DOHH2 (cell line): ENCODE measurements around the gene DKK3.
"Not testable (repeated sequence)": the region's sequence is repeated elsewhere in the genome, so short reads cannot be mapped to it uniquely, and the experiment has no call there.

Source experiments
- H3F3A ChIP-seq: fragments of 200-600 bp; sonication (generic), shearing (Covaris generic); 2 replicates; pipeline ENCODE4 v1.6.0; 2016; ENCODE audit warnings: antibody characterized with exemption, mild to moderate bottlenecking; ENCODE audit not compliant: control insufficient read depth, insufficient read depth
- H3K27ac ChIP-seq: fragments of 200-600 bp; sonication (generic); 2 replicates; pipeline ENCODE4 v1.5.1; 2014; ENCODE audit warnings: low read depth, mild to moderate bottlenecking, low read length, moderate library complexity
- H3K27me3 ChIP-seq: fragments of 200-600 bp; sonication (generic); 2 replicates; pipeline ENCODE4 v1.6.1; 2014; ENCODE audit warnings: mild to moderate bottlenecking, low read length, mixed read lengths; ENCODE audit not compliant: control insufficient read depth
- H3K36me3 ChIP-seq: fragments of 200-600 bp; sonication (generic); 2 replicates; pipeline ENCODE4 v1.6.1; 2014; ENCODE audit warnings: mild to moderate bottlenecking, low read length, moderate library complexity, mixed read lengths; ENCODE audit not compliant: control insufficient read depth
- H3K4me1 ChIP-seq: fragments of 200-600 bp; sonication (generic); 2 replicates; pipeline ENCODE4 v1.6.1; 2014; ENCODE audit warnings: mild to moderate bottlenecking, low read length, mixed read lengths; ENCODE audit not compliant: control insufficient read depth
- H3K4me2 ChIP-seq: fragments of 200-600 bp; sonication (generic); 2 replicates; pipeline ENCODE4 v1.6.0; 2014; ENCODE audit warnings: mild to moderate bottlenecking, low read length, moderate library complexity
- H3K4me3 ChIP-seq: fragments of 200-600 bp; sonication (generic); 2 replicates; pipeline ENCODE4 v1.5.1; 2014; ENCODE audit warnings: mild to moderate bottlenecking, low read length, mixed read lengths
- H3K79me2 ChIP-seq: fragments of 200-600 bp; sonication (generic); 2 replicates; pipeline ENCODE4 v1.6.1; 2014; ENCODE audit warnings: mild to moderate bottlenecking, low read length, mixed read lengths; ENCODE audit not compliant: control insufficient read depth
- H3K9me2 ChIP-seq: fragments of 200-600 bp; sonication (generic); replicated peaks from 2 replicates; pipeline ENCODE4 v1.6.1; 2014; ENCODE audit warnings: mild to moderate bottlenecking, low read length, mixed read lengths; ENCODE audit not compliant: control insufficient read depth
- H3K9me3 ChIP-seq: fragments of 200-600 bp; sonication (generic); 2 replicates; pipeline ENCODE4 v1.6.1; 2014; ENCODE audit warnings: antibody characterized with exemption, low read length, mixed read lengths; ENCODE audit not compliant: control insufficient read depth, insufficient read depth
- H4K20me1 ChIP-seq: fragments of 200-600 bp; sonication (generic); 2 replicates; pipeline ENCODE4 v1.6.0; 2014; ENCODE audit warnings: low read depth, mild to moderate bottlenecking, antibody characterized with exemption, low read length, moderate library complexity; ENCODE audit not compliant: control insufficient read depth, insufficient read depth
- EZH2phosphoT487 ChIP-seq: fragments of 200-600 bp; sonication (generic); IDR thresholded peaks from 2 replicates; pipeline ENCODE4 v1.6.1; 2017; ENCODE audit warnings: borderline replicate concordance, mild to moderate bottlenecking, antibody characterized with exemption, low read length, moderate library complexity, mixed read lengths
- TF ChIP-seq, protein P1 (sequence below): fragments of 200-600 bp; sonication (generic); IDR thresholded peaks from one replicate; pipeline ENCODE4 v1.5.1; 2014; ENCODE audit warnings: antibody characterized with exemption, mild to moderate bottlenecking, low read depth, low read length; ENCODE audit not compliant: poor library complexity, severe bottlenecking

The DKK3 gene

GRCh38 chr11:12042215-12042676 is 33.8 kb upstream of the DKK3 start:
- Histone ChIP-seq H4K20me1 (no peaks in the 10 kb centered on the region), H3K4me3 (no peak overlapping the region), H3K4me1 (no peaks in the 10 kb centered on the region), H3K27ac (no peak overlapping the region), H3K36me3 (no peaks in the 10 kb centered on the region), H3K27me3 (no peaks in the 10 kb centered on the region), H3K4me2 (no peak overlapping the region), H3K9me3 (no peaks in the 10 kb centered on the region), H3K79me2 (no peaks in the 10 kb centered on the region), H3K9me2 (no peaks in the 10 kb centered on the region), H3F3A (no peaks in the 10 kb centered on the region)
- no peak for TF ChIP-seq EZH2phosphoT487
- TF ChIP-seq, protein P1, sequence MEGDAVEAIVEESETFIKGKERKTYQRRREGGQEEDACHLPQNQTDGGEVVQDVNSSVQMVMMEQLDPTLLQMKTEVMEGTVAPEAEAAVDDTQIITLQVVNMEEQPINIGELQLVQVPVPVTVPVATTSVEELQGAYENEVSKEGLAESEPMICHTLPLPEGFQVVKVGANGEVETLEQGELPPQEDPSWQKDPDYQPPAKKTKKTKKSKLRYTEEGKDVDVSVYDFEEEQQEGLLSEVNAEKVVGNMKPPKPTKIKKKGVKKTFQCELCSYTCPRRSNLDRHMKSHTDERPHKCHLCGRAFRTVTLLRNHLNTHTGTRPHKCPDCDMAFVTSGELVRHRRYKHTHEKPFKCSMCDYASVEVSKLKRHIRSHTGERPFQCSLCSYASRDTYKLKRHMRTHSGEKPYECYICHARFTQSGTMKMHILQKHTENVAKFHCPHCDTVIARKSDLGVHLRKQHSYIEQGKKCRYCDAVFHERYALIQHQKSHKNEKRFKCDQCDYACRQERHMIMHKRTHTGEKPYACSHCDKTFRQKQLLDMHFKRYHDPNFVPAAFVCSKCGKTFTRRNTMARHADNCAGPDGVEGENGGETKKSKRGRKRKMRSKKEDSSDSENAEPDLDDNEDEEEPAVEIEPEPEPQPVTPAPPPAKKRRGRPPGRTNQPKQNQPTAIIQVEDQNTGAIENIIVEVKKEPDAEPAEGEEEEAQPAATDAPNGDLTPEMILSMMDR = no peak

- H3K4me2 ChIP-seq, H3K36me3 ChIP-seq, H3K79me2 ChIP-seq, H3F3A ChIP-seq, H3K27ac ChIP-seq, H3K9me3 ChIP-seq, H3K4me3 ChIP-seq, H3K27me3 ChIP-seq, H3K9me2 ChIP-seq, H4K20me1 ChIP-seq, H3K4me1 ChIP-seq: not testable (repeated sequence)
These were observed 32.3 kb upstream of the DKK3 start for GRCh38 chr11:12040719-12041118.

- Histone ChIP-seq H3K27ac (no peak overlapping the region), H3K27me3 (peaks cover 3% of the 10 kb centered on the region; the same call in 1 of the 2 replicates), H3K4me1 (no peaks in the 10 kb centered on the region), H4K20me1 (no peaks in the 10 kb centered on the region), H3K79me2 (no peaks in the 10 kb centered on the region), H3K4me3 (no peak overlapping the region), H3K4me2 (no peak overlapping the region), H3K9me2 (no peaks in the 10 kb centered on the region), H3K36me3 (no peaks in the 10 kb centered on the region), H3K9me3 (no peaks in the 10 kb centered on the region), H3F3A (no peaks in the 10 kb centered on the region)
- TF ChIP-seq, protein P1 = no peak
- no peak for TF ChIP-seq EZH2phosphoT487
These were observed 24.5 kb upstream of the DKK3 start for GRCh38 chr11:12032968-12033367.

GRCh38 chr11:12031856-12032544 is 23.6 kb upstream of the DKK3 start:
- H3K4me3 ChIP-seq = no peak overlapping the region
- H3K9me3 ChIP-seq = no peaks in the 10 kb centered on the region
- no peak for TF ChIP-seq EZH2phosphoT487
- TF ChIP-seq, protein P1 = no peak
- H3K4me1 ChIP-seq = no peaks in the 10 kb centered on the region
- H3K27ac ChIP-seq = no peak overlapping the region
- H3K79me2 ChIP-seq = no peaks in the 10 kb centered on the region
- no peaks in the 10 kb centered on the region for H3F3A ChIP-seq
- peaks cover 3% of the 10 kb centered on the region; the same call in 1 of the 2 replicates for H3K27me3 ChIP-seq
- H4K20me1 ChIP-seq = no peaks in the 10 kb centered on the region
- no peaks in the 10 kb centered on the region for H3K36me3 ChIP-seq
- no peaks in the 10 kb centered on the region for H3K9me2 ChIP-seq
- no peak overlapping the region for H3K4me2 ChIP-seq
